GM21360 (cell line): ENCODE measurements around the gene DISC1.

Source experiments
- ATAC-seq: cut with Tn5 transposase; IDR thresholded peaks from one replicate; pipeline ENCODE4 v1.9.1; 2021; ENCODE audit warnings: mild to moderate bottlenecking, moderate library complexity; ENCODE audit not compliant: unreplicated experiment

The DISC1 gene

DNA sequence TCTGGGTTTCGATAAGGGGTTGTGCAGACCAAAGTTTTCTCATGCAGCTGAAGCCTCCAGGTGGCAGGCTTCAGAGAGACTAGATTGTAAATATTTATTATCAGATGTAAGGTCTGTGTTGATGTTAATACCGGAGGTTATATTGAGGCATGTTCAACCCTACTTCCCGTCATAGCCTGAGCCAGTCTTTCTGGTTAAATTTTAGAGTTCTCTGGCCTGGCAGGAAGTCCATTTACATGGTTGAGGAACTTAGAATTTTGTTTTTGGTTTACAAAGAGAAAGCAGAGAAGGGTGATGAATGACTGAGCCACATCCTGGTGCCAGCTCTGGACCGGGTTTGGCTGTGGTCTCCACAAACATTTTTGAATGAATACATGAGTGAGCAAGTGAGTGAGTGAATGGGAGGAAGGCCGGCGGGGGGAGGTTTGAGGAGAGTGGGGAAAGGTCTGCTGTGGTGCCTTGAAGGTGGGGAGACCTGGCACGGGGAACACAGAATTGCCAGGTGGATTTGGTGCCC, 218.5 kb downstream of the DISC1 start:
- no peak for ATAC-seq

DNA sequence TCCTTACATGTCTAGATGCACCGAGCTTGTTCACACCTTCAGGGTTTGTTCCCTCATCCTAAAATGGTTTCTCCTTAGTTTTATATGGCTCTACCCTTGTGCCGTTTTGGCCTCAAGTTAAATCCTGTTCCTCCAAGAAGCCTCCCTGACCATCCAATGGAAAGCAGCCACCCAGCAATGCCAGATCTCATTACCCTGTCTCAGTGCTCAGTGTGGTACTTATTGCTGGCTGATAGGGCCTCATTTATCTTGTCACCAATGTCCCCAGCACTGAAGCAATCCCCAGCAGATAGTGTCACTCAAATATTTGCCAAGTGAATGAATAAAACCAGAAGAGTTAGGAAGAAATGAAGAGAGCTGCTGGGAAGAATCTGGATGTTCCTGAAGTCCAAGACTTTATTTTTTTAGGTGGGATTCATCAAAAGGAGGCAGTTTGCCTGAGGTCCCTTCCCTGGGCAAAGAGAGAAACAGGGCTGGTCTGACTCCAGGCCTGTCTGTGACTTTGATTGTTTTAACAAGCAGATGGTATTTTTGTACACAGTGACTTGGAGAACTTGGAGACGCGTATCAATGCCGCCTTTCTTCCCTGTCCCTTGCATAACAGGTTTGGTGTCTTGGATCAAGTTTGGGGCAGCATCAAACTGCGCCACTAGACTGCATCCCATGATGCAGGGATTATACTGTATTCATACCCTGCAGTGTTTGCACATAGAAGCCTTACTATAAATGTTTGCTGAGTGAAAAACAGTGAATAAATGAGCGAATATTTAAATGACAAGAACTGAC, 221.2 kb downstream of the DISC1 start:
- ATAC-seq, result no peak

DNA sequence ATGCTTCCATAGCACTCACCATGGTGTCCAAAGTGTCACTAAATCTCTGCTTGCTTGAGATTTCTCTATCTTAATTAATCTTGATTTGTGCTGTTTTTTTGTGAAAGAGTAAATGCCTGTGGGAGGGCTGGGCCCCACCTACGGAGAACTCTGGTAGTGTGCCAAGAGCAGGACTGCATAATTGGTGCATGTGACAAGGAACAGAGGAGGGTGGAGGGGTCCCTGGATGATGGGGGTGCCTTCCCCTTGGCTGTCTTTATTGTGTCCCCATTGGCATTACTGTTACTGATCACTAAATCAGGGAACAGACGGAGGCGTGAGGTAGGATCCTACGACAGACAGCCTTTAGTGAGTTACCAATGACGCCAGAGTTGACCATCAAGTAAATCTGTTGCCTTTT, 223.4 kb downstream of the DISC1 start:
- ATAC-seq, result no peak

DNA sequence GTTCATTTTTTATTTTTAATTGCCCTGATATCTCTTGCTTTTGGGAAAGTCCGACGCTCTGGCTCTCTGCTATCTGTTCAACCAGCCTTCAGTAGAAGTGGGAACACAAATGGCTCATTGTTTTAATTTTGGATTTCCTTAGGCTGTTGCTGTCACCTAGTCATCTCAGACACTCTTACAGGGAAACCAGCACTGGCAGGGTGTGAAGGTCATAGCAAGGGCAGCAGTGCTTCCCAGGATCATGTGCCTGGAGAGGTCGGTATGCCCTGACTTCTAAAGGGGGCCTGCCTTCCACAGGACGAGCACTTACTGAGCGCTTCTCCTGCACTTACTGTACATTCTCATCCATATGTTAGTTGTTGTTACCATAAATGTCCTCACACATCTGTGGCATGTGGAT, 224.2 kb downstream of the DISC1 start:
- no peak for ATAC-seq

DNA sequence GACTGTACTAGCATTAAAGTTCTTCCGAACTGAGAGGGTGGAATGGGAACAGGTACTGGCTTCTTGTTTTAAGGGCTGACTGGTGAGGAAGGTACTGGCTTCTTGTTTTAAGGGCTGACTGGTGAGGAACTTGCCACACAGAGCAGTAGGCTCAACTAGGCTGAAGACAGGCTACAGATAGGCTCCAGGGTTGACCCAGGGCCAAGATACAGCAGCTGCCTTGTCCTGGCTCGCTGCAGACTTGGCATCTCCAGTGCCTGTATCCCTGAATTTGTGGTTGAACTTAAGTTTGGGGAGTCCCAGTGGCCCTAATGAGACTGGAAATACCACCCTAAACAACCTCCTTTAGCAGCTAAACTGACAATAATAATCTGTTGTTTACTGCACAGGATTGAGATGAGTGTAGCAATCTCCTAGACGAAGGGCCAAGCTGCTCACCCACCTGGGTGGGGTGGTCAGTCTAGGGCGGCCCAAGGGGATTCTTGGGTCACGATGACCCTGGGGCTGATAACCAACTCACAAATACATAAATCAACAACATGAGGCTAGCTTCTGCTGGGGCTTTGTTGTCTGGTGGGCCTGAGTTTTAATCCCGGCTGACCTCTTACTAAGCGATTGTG, 227.1 kb downstream of the DISC1 start:
- ATAC-seq, result no peak

DNA sequence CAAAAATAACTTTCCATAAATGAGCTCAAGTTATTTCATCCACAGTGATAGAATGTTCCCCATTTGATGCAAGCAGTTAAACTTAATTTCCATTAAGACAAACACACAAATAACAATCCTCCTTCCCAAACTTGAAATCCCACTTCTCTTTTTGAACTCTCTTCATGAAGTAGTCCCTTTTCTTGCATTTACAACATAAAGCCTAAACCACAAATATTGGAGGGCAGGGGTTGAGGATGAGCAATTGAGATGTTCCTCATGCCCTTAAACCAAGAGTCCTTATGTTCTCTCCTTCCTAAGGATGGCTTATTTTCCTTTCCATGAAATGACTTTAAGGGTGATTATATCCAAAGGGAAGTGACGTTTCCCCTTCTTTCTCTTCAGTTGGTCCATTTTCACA, 228.8 kb downstream of the DISC1 start:
- no peak for ATAC-seq

DNA sequence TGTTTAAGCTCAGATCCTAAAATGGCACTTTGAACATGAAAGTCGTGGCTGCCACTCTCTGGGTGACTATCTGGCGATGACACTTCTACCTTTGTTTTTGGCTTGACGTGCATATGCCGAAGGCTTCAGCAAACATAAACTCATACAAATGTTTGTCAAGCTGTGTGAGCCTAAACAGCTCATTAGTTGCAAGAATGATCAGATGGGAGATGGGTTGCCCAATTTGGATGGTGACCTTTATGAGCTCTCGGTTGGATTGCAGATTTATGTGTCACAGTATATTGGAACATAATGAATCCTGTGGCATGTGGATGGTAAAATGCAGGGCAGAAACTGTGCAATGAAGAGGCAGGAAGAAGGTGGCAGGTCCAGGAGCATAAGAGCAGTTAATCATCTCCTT, 229.3 kb downstream of the DISC1 start:
- ATAC-seq, result no peak

DNA sequence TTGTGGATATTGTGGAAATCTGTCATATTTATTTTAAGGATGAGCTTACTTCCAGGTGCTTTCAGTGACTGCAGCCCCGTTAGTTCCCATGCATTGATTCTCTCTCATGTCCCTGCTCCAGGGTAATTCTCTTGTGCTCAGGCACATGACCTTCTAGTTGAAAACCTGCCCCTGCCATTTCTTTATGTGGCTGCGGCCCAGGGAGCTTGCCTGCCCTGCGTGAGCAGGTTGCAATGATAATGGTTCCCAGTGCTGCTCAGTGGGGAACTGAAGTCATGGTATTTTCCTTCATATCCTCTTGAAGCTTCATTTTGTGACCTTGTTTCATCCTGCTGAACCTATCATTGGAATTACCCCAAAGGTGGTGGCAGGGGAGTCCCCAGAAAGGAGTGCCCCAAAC, 229.8 kb downstream of the DISC1 start:
- ATAC-seq, result no peak

DNA sequence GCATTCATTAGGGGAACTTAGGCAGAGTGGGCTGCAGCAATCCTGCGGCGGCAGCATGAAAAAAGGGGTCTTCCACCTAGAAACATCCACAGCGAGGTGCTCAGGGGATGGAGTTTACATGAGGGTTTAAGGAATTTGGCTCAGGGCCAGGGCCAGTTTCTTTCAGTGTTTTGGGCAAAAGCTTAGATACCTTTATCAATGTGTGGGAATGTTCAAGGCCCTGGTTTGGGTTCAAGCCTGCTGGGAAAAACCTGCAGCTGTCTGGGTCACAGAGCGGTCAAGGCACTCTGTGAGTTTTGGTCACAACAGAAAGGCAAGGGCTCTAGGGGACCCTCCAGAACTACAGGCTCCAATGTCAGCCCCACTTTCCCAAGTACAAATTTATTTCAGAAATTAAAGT, 230.3 kb downstream of the DISC1 start:
- no peak for ATAC-seq

DNA sequence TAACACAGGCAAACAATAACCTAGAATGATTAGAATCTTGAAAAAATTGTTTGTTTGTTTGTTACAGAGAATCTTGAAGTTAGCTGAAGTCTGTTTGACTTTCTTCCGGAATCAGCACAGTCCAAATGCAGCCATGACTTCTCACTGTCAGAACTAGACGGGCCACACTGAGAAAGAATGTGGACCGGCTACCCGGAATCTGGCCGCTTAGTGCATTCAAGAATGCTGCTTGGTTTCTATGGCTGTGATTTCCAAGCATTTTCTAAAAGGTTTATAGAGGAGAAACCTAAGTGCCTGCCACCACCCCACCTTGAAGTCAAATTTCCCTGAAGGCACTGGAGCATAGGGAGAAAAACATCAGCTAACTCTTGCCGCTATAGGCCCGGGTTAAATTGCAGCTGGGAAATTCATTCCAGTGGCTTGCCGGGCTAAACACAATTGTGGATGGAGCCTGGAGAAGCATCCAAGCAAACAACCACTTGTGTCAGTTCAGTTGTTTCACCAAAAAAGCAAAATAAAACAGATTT, 231.1 kb downstream of the DISC1 start:
- no peak for ATAC-seq

DNA sequence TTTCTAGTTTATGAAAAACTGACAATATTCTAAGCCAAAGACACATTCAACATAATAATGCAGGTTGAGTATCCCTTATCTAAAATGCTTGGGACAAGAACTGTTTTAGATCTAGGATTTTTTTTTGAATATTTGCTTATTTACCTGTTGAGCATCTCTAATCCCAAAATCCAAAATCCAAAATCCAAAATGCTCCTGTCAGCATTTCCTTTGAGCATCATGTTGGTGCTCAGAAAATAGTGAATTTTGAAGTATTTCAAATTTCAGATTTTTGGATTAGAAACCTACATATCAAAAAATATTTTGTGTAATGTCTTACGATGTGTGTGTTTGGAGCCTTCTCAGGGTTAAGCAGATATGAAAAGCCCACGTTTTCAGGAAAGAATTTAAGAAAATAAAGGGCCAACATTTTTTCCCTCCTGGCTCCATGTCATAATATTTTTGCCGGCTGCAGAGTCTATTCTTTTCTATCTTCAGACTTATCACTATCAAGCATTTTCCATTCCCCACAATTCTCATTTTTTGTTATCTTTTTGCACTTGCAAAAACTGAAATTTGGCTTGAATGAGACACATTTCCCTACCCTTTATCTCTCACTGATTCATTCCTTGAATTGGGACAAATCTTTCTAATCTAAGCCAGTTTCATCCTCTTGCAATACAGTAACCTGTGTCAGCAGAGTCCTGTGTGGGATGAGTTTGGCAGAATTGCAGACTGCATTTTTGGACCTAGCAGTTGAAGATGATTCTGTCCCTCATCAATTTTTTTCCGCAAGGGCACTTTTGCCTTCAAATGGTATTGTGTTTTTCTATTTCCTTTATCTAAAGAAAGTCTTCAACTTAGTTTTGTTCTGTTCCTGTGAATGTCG, 233.9 kb downstream of the DISC1 start:
- no peak for ATAC-seq

DNA sequence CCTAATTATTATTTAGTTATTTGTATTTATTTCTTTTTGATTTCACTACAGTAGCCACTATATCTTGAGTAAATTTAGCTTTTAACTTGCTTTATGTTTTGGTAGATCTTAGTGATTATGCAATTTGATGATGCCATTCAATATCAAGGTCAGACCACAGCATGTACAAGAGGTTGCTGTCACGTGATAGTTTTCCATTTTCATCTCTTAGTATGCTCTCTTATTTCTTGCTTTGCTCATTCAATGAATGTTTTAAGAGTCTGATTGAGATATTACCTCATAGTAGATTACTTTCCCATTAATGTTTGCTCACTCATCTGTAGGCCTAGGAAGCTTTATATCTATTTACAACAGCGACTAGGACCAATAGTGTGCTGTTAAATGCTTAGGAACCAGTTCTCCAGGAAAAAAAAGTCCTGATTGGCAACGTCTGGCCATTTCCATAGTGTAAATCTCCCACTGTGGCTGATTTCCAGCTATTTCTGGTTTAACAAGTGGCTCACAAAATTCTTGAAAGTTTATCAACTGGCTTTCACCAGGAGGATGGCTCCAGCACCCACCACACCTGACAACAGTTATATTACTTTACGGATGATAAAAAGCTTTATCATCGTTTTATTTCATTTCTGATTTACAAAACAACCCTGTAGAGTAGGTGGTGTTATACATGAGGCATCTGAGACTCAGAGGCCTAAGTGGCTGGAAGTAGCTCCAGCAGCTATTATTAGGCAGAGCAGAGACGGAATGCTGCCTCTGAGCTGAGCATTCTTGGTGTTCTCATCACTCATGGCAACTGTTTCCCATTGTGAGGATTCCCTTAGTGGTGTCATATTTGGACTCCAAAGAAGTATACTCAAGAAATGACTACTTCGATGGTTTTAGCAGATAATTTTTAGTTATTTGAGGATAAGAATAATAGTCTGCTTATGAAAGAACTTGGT, 235.2 kb downstream of the DISC1 start:
- ATAC-seq, result no peak

DNA sequence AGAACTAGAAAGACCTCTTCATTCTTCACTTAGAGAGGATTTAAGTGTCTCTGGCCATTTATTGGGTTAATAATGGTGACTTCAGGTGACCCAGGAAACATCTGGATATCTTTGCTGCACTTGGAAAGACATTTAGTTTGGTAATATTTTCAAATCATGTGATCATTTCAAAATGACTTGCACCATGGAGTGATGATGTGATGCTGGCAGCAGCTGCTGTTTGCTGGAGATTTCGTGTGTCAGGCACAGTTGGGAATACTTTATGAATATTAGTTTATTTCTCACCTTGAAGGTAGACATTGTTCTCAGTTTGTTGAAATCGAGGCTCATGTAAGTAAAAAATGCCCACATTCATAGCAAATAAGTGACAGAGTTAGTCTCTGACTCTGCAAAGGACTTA, 236.0 kb downstream of the DISC1 start:
- ATAC-seq, result no peak

DNA sequence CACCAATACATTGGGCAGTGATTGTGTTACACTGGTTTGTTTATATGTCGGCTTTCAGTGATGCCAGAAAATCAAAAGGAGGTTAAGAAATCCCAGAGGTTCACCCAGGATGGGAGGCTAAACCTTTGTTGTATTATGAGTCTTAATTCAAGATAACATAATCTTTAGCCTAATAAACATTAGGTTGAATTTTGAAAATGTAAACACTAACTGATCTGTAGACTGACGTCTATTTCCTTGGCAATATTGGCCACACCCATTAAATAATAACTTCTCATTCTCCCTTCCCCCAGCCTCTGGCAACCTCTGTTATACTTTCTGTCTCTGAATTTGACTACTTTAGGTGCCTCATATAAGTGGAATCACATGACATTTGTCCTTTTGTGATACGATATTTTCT, 238.7 kb downstream of the DISC1 start:
- ATAC-seq, result no peak

DNA sequence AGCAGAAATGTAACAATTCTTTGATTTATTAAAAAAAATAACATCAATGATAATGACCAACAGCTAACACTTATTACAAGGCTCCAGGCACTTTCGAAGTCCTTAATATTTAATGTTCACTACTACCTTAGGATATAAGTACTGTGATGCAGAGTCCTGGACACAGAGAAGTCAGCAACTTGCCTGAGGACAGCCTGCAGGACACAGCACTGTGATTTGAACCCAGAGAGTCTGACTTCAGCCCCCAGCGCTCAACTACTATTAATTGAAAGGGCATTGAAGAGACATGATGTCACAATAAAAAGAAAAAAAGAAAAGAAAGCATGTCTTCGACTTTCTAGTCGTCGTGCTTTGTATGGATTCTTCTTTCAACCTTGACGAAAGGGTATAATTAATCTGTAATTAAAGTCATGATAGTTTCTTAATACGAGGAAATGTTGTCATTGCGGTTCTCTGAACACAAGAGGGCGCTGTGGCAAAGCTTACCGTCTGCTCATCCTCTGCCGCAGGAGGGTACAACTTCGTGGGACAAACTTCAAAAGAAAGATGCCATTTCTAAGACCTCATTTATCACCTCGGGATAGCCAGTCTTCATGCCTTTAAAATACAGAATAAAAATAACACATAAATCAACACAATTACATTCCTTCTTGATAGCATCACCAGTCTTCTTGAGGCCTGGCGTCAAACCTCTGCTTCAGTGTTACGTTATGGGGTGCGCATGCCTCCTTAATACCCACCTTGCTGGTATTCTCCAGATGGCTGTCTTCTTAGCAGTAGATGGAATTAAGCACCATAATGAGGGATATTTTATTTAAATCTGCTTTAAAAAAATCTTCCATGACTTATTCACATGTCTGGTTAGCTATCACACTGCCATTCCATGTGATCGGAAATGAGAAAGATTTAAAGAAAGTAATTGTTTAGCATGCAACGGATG, 240.1 kb downstream of the DISC1 start:
- no peak for ATAC-seq

DNA sequence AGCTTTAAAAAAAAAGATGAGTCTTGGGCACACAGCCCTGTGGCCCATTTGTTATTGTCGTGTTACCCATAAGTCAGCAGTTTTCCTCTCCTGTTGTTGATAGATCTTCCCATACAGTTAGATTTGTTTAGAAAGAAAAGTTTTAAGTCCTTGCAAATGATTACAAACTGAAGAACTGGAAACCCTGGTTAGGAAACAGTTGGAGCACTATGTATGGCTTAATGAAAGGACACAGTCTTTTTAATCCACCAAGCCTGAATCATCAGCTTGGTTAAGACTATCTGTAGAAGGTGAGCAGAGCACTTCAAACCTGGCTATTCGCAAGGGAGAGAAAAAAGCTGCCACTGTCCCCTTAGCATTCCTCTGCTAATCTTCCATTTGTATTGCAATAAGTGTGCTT, 241.0 kb downstream of the DISC1 start:
- ATAC-seq, result no peak

DNA sequence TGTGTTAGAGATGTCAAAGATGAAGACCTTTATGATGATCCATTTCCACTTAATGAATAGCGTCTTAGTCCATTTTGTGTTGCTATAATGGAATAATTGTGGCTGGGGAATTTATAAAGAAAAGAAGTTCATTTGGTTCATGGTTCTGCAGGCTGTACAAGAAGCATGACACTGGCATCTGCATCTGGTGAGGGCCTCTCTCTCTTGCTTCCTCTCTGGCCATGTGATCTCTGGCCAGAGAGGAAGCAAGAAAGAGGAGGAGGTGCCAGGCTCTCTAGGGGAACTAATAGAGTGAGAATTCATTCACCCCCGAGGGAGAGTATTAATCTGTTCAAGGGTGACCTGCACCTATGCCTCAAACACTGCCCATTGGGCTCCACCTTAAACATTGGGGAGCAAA, 242.8 kb downstream of the DISC1 start:
- ATAC-seq, result no peak

DNA sequence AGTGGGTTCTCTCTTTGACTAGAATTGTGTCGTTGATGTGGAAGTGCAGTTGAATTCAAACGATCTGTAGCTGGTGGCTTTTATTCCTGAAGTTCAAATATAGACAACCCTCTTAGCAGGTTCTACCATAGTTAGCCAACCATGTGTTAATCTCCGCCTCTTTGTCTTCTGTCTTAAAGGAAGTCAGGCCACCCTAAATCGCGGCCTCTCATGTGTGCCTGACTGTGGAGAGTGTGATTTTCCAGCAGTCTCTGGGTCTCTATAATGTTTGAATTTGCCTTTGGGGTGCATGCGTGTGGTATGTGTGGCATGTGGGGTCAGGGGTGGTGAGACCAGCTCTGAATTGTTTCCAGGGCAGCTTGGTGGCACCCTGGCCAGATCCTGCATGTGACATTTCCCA, 244.9 kb downstream of the DISC1 start:
- ATAC-seq, result no peak

DNA sequence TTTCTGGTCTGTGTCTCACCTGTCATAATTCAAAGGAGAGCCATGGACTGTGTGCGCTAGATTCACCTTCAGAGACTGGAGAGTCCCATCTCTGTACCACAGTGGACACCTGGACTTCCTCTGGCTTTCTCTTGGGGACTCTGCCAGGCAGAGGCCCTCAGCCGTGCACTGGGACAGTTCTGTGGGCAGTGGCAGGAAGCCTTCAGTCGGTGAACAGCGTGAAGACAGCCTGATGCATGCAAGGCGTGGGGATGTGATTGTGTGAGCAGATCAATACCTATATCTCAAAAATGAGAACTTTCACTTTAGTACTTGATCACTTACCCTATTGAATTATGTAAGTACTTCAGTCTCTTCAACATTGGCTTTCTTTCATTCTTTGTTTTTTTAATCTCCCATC, 245.3 kb downstream of the DISC1 start:
- no peak for ATAC-seq
